Naive thymus-derived CD4-positive, alpha-beta T cell (primary cell): ENCODE measurements around the gene NIT1. TPM values are rescaled to one million over a fixed set of nuclear protein-coding genes. Genes with fewer than 3 reads are reported as not detected.

Experiments
- ATAC-seq: fragments of 150-1000 bp; cut with Tn5 transposase; 2 replicates; pipeline ENCODE4 v1.10.0; 2021; ENCODE audit warnings: mild to moderate bottlenecking, moderate library complexity
- CTCF ChIA-PET: fragments of 350-600 bp; sonication (Branson Sonifier 250); formaldehyde crosslinking; loops from one replicate; lab custom pipeline; 2021; ENCODE audit warnings: antibody characterized with exemption; lab: Charles Lee
- POLR2A ChIA-PET: fragments of 350-600 bp; sonication (Branson Sonifier 250); formaldehyde crosslinking; loops from one replicate; lab custom pipeline; 2021; ENCODE audit warnings: antibody characterized with exemption, inconsistent platforms; lab: Charles Lee
- DNase-seq, 9 donors: peaks; one replicate each; pipeline versions ENCODE4 v3.0.0 to v3.0.0-alpha.2; 2020 to 2022; ENCODE audit warnings: mixed read lengths in 1 of 9
- H3K27ac ChIP-seq: one replicate; pipeline ENCODE4 v1.7.0; 2013; ENCODE audit warnings: mild to moderate bottlenecking, low read depth, low read length, moderate library complexity
- H3K27me3 ChIP-seq, 2 donors: one replicate each; pipeline ENCODE4 v1.7.0; 2013; ENCODE audit warnings: low read length in 2 of 2, mild to moderate bottlenecking in 2 of 2, moderate library complexity in 2 of 2; ENCODE audit not compliant: control insufficient read depth in 2 of 2, insufficient read depth in 2 of 2
- H3K36me3 ChIP-seq, 3 experiments: 1 replicate in 2 of 3; 2 replicates in 1 of 3; pipeline ENCODE4 v1.7.0; 2013; ENCODE audit warnings: low read length in 3 of 3, mild to moderate bottlenecking in 3 of 3, moderate library complexity in 1 of 3; ENCODE audit not compliant: insufficient read depth in 3 of 3, control insufficient read depth in 2 of 3
- H3K4me1 ChIP-seq, 2 donors: one replicate each; pipeline ENCODE4 v1.7.0; 2013; ENCODE audit warnings: low read length in 2 of 2, mild to moderate bottlenecking in 2 of 2, moderate library complexity in 1 of 2; ENCODE audit not compliant: control insufficient read depth in 2 of 2, insufficient read depth in 2 of 2
- H3K4me3 ChIP-seq: 2 replicates; pipeline ENCODE4 v1.7.0; 2013; ENCODE audit warnings: mild to moderate bottlenecking, low read length
- H3K9me3 ChIP-seq, 3 experiments: 1 replicate in 2 of 3; 2 replicates in 1 of 3; pipeline ENCODE4 v1.7.0; 2013; ENCODE audit warnings: low read length in 3 of 3; ENCODE audit not compliant: control insufficient read depth in 2 of 3
- H3K27ac Mint-ChIP-seq, 9 donors: one replicate each; pipeline ENCODE4 v1.8.0; 2020 to 2022; ENCODE audit warnings: mixed read lengths in 9 of 9, mild to moderate bottlenecking in 8 of 9, moderate library complexity in 5 of 9, inconsistent platforms in 2 of 9
- H3K27me3 Mint-ChIP-seq, 5 donors: one replicate each; pipeline ENCODE4 v1.8.0; 2021 to 2022; ENCODE audit warnings: mixed read lengths in 5 of 5, mild to moderate bottlenecking in 1 of 5
- H3K36me3 Mint-ChIP-seq, 5 donors: one replicate each; pipeline ENCODE4 v1.8.0; 2020 to 2022; ENCODE audit warnings: mixed read lengths in 5 of 5, mild to moderate bottlenecking in 3 of 5, inconsistent platforms in 1 of 5
- H3K4me1 Mint-ChIP-seq, 7 donors: one replicate each; pipeline ENCODE4 v1.8.0; 2020 to 2022; ENCODE audit warnings: mixed read lengths in 7 of 7, mild to moderate bottlenecking in 3 of 7, inconsistent platforms in 1 of 7
- H3K4me3 Mint-ChIP-seq, 10 donors: one replicate each; pipeline ENCODE4 v1.8.0; 2020 to 2022; ENCODE audit warnings: mild to moderate bottlenecking in 10 of 10, mixed read lengths in 10 of 10, moderate library complexity in 6 of 10, inconsistent platforms in 2 of 10
- H3K9me3 Mint-ChIP-seq, 11 donors: one replicate each; pipeline ENCODE4 v1.8.0; 2020 to 2022; ENCODE audit warnings: mixed read lengths in 11 of 11, mild to moderate bottlenecking in 4 of 11, inconsistent platforms in 1 of 11, moderate library complexity in 1 of 11
- intact Hi-C, 2 donors: fragments of 100-400 bp; cut with micrococcal nuclease; formaldehyde crosslinking; loops; one replicate each; pipeline ENCODE4 v1.15.1; 2023
- polyA plus RNA-seq, 2 donors: library from polyadenylated mRNA; unstranded; fragments of 300-500 nt; fragmentation: Illumina TruSeq; gene quantifications; one replicate each; pipeline ENCODE4 v1.2.3, GENCODE V29; 2021
- total RNA-seq, 6 experiments: library from RNA in 5 of 6; stranded (reverse) in 5 of 6; gene quantifications; 1 replicate in 5 of 6; 2 replicates in 1 of 6; pipeline ENCODE4 v1.2.3 and lab custom pipeline; 2021 to 2026

The NIT1 gene
- total RNA-seq = 10 to 100 TPM; 23.3 to 49.6 (median 41.8) TPM
- 10 to 100 TPM; 14.1 to 28.4 TPM for polyA plus RNA-seq
- 24.4 reads per million, percentile 55 among the genes with 10 or more reads in this experiment for total RNA-seq (lab: John Stamatoyannopoulos, UW)

GRCh38 chr1:161117759-161118581 is at the start of gene NIT1, which contains the start of gene PFDN2:
Gene NIT1 (plus strand): TSS chr1:161118105. CDS start chr1:161118177, 72 bp downstream.
Gene PFDN2 (minus strand): TSS chr1:161118037. CDS start chr1:161118026, 11 bp downstream.
- Mint-ChIP-seq H3K4me1 (peaks cover 44 to 82% (median 78%) of the 10 kb centered on the region in 7 donors), H3K27ac (peak within 1 kb of the TSS; percentile 57 to 99 (median 93)), H3K36me3 (peaks cover 5 to 24% (median 10%) of the 10 kb centered on the region in 5 donors), H3K27me3 (no peaks in the 10 kb centered on the region), H3K9me3 (no peaks in the 10 kb centered on the region), H3K4me3 (peak within 1 kb of the TSS; percentile 92 to 99 (median 95))
- Histone ChIP-seq H3K27me3 (no peaks in the 10 kb centered on the region), H3K4me1 (peaks cover 31 to 35% of the 10 kb centered on the region in 2 donors), H3K27ac (peak within 1 kb of the TSS; percentile 92), H3K36me3 (peaks cover 4 to 37% (median 16%) of the 10 kb centered on the region in 3 experiments), H3K9me3 (no peaks in the 10 kb centered on the region), H3K4me3 (peak within 1 kb of the TSS; percentile 99)
- intact Hi-C loops = loop anchor here (1.0 to 5.0 kb wide), 10 partner anchors 14 to 775 kb away; partner anchors contain the start of genes DEDD (in 2 of the 2), COPA (in 1 of the 2), KLHDC9 (in 1 of the 2) and LY9 (in 1 of the 2)
- ATAC-seq (peak; percentile 86), DNase-seq (peak; percentile 76 to 90 (median 85))
- POLR2A ChIA-PET = interaction anchor here (0.5 to 3.3 kb wide), 19 partner anchors 10 to 329 kb away, joined by 3 to 24 read pairs (median 6); partner anchors contain the start of genes ARHGAP30, DEDD, F11R and KLHDC9
- CTCF ChIA-PET = interaction anchor here (0.6 to 1.8 kb wide), 9 partner anchors 10 to 129 kb away, joined by 3 to 5 read pairs (median 3); partner anchors contain the start of genes DEDD and TOMM40L

DNA sequence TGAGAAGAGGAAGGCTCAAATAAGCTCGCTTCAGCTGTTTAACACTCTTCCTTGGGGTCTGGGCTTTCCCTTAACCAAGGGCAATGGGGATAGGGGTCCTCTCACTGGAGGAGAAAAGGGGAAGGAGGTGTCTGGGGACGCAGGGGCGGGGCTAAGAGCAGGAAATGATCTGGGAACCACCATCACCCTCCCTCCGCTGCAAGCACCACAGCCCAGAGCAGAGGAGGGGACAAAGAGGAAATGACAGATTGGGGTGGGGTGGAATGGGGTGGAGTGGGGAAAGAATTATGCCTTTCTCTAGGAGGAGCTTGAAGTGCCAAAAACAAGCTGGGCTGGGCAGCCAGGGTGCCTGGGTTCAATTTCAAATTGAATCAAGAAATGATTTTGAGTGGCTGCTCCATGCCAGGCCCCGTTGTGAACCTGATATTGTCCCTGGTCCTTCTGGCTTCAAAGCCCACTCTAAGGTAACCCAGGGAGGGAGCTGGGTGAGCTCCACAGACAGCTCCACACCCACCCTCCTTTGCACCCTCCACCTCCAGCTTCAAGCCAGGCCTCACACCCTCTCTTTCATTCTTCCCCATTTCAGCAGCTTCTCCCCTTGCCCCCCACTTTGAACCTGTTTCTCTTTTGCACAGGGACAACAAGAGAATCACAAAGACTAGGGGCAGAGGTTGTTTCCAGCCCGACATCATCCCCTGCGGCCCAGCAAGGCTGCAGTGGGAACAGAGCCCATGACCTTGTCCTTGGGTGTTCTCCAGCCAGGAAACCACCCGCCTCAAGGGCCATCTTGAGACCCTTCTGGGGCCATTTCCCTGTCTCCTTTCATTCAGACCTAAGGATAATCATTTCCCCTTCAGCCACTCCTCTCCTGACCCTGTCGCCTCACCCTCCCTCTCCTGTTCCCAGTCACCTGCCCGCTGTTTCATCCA is 49.3 kb upstream of the NIT1 start:
- Histone ChIP-seq H3K36me3 (peaks cover 0 to 27% (median 4%) of the 10 kb centered on the region in 3 experiments), H3K27me3 (no peaks in the 10 kb centered on the region), H3K4me3 (peak overlapping the region; percentile 95), H3K9me3 (no peaks in the 10 kb centered on the region), H3K27ac (peak overlapping the region; percentile 93), H3K4me1 (peaks cover 50 to 58% of the 10 kb centered on the region in 2 donors)
- ATAC-seq (peak; percentile 85), DNase-seq (peak; percentile 50 to 88 (median 82))
- peaks cover 6 to 43% (median 19%) of the 10 kb centered on the region in 5 donors for H3K36me3 Mint-ChIP-seq
- H3K4me1 Mint-ChIP-seq = peaks cover 44 to 77% (median 66%) of the 10 kb centered on the region in 7 donors
- peak overlapping the region; percentile 91 to 99 (median 95) for H3K27ac Mint-ChIP-seq
- peak overlapping the region; percentile 88 to 100 (median 98) for H3K4me3 Mint-ChIP-seq
- no peaks in the 10 kb centered on the region for H3K9me3 Mint-ChIP-seq
- H3K27me3 Mint-ChIP-seq = no peaks in the 10 kb centered on the region
- CTCF ChIA-PET = interaction anchor here (0.6 to 6.7 kb wide), 7 partner anchors 13 to 71 kb away, joined by 3 to 120 read pairs (median 5); partner anchors contain the start of genes KLHDC9, TSTD1 and USF1
- POLR2A ChIA-PET = interaction anchor here (0.6 to 10.9 kb wide), 18 partner anchors 8 to 257 kb away, joined by 3 to 377 read pairs (median 10); partner anchors contain the start of genes DEDD, F11R, KLHDC9 and NIT1
- intact Hi-C loops = loop anchor here (1.0 kb wide), 10 partner anchors 9 to 231 kb away; partner anchors contain the start of genes F11R (in 2 of the 2), NIT1 (in 2 of the 2), PFDN2 (in 2 of the 2) and USF1 (in 2 of the 2)

- H3K4me1 Mint-ChIP-seq = peaks cover 37 to 71% (median 59%) of the 10 kb centered on the region in 7 donors
- intact Hi-C loops = loop anchor here (1.0 kb wide), 4 partner anchors 10 to 232 kb away; partner anchors contain the start of gene F11R (in 1 of the 2)
- no peaks in the 10 kb centered on the region for H3K27me3 ChIP-seq
- DNase-seq = peak in 3 of 9 donors; percentile 5 to 14 (median 14)
- peak overlapping the region; percentile 93 for H3K27ac ChIP-seq
- ChIA-PET POLR2A (interaction anchor here (0.6 to 10.9 kb wide), 24 partner anchors 9 to 258 kb away, joined by 3 to 377 read pairs (median 7); partner anchors contain the start of genes DEDD, F11R, KLHDC9 and NIT1), CTCF (interaction anchor here (0.7 to 6.7 kb wide), 7 partner anchors 14 to 394 kb away, joined by 3 to 120 read pairs (median 8); partner anchors contain the start of genes KLHDC9, TSTD1 and USF1)
- peak overlapping the region; percentile 91 to 99 (median 95) for H3K27ac Mint-ChIP-seq
- peaks cover 43 to 52% of the 10 kb centered on the region in 2 donors for H3K4me1 ChIP-seq
- no peaks in the 10 kb centered on the region for H3K27me3 Mint-ChIP-seq
- peak overlapping the region; percentile 95 for H3K4me3 ChIP-seq
- H3K4me3 Mint-ChIP-seq = peak overlapping the region; percentile 88 to 100 (median 98)
- H3K9me3 ChIP-seq = no peaks in the 10 kb centered on the region
- ATAC-seq = no peak
- H3K36me3 Mint-ChIP-seq = peaks cover 6 to 38% (median 14%) of the 10 kb centered on the region in 5 donors
- peaks cover 0 to 24% (median 4%) of the 10 kb centered on the region in 3 experiments for H3K36me3 ChIP-seq
- no peaks in the 10 kb centered on the region for H3K9me3 Mint-ChIP-seq
Observed at GRCh38 chr1:161069241-161069640, 48.7 kb upstream of the NIT1 start.

DNA sequence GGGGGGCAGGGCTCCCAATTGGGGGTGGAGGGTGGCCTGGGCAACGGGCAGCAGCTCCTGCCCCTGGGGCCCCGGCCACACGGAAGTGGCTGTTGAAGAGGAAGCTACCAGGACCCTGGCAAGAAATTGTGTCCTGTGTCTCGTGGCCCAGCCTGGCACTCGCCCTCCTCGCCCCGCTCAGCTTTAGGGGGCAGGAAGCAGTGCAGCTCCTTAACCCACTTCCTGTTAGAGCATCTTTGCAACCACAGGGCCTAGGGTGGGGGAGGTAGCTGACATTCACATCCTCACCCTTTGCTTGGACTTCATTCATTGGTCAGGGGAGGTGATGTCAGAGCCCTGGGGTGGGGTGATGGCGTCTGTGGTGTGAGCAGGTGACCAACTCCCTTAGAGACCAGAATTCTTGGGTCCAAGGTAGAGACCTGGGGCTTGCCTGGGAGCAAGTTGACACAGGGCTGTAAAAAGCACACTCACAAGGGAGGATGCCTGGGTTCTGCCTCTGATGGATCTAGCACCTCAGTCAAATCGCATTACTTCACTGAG is 48.1 kb upstream of the NIT1 start, which contains the start of gene ARHGAP30:
TSS of gene ARHGAP30 (minus strand) at position 161 of the 540 bp plus-strand sequence. CDS start 267 bp downstream, outside the sequence.
- Mint-ChIP-seq H3K4me1 (peaks cover 31 to 65% (median 54%) of the 10 kb centered on the region in 7 donors), H3K4me3 (peak within 1 kb of the TSS; percentile 88 to 100 (median 98)), H3K36me3 (peaks cover 6 to 32% (median 10%) of the 10 kb centered on the region in 5 donors), H3K27me3 (no peaks in the 10 kb centered on the region), H3K27ac (peak within 1 kb of the TSS; percentile 91 to 99 (median 95)), H3K9me3 (peaks cover 0 to 1% (median 0%) of the 10 kb centered on the region in 11 donors)
- DNase-seq = peak; percentile 55 to 89 (median 87)
- POLR2A ChIA-PET = interaction anchor here (0.6 to 10.9 kb wide), 25 partner anchors 9 to 245 kb away, joined by 3 to 377 read pairs (median 6); partner anchors contain the start of genes DEDD, F11R, KLHDC9 and NIT1
- intact Hi-C loops = loop anchor here (1.0 kb wide), 7 partner anchors 10 to 232 kb away; partner anchors contain the start of genes F11R (in 1 of the 2) and UFC1 (in 1 of the 2)
- Histone ChIP-seq H3K4me3 (peak within 1 kb of the TSS; percentile 95), H3K27ac (peak within 1 kb of the TSS; percentile 93), H3K9me3 (no peaks in the 10 kb centered on the region), H3K4me1 (peaks cover 37 to 47% of the 10 kb centered on the region in 2 donors), H3K36me3 (peaks cover 0 to 18% (median 4%) of the 10 kb centered on the region in 3 experiments), H3K27me3 (no peaks in the 10 kb centered on the region)
- CTCF ChIA-PET = interaction anchor here (0.5 to 6.7 kb wide), 11 partner anchors 15 to 394 kb away, joined by 3 to 120 read pairs (median 5); partner anchors contain the start of genes KLHDC9, TSTD1 and USF1
- ATAC-seq = peak; percentile 86
